Measurements from ENCODE around the gene MINK1. TPM values are rescaled to one million over a fixed set of nuclear protein-coding genes. Genes with fewer than 3 reads are reported as not detected.

MINK1 gene
- total RNA-seq, 1 experiment from 2014 or later = 68.8 TPM

DNA sequence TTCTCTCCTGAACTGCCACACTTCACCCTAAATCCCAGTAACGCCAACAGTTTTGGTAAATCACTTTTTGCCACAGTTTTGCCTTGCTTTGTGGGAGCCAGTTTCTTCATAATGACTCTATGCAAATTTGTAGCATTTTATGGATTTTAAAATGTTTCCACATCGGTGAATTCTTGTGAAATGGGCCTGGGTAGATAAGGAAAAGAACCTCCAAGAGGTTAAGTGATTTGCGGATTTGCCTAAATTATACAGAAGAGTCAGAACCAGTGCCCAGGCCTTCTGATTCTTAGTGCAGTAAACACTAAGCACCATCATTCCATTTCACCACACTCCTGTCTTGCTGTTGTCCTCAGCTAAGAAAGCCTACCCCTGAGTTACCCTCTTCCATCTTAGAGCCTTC lies 17.9 kb downstream of the MINK1 start:
- no CpG with 5 or more reads among the region's 3 CpGs for WGBS (ENCODE audit: extremely low coverage, insufficient read length, low lambda C conversion rate)
- H4K8ac ChIP-seq (replicated peaks; ENCODE audit: insufficient read length, low read depth, low read length) = no peak overlapping the region

More for the DNA sequence above, 17.9 kb downstream of the MINK1 start:
- Histone ChIP-seq H2BK15ac (ENCODE audit: low read depth, low read length) (no peak overlapping the region), H4K91ac (ENCODE audit: insufficient read length, low read depth, low read length) (no peak overlapping the region), H2BK20ac (ENCODE audit: low read depth, low read length, poor library complexity, severe bottlenecking) (no peak overlapping the region), H4K20me1 (ENCODE audit: control insufficient read depth, insufficient read depth, insufficient read length) (no peaks in the 10 kb centered on the region), H3K9me3 (ENCODE audit: control insufficient read depth, low read depth, low read length) (no peaks in the 10 kb centered on the region), H2AFZ (ENCODE audit: low read length) (no peak overlapping the region), H3K79me2 (ENCODE audit: insufficient read depth, low read length) (peaks cover 2% of the 10 kb centered on the region; the same call in 1 of the 2 replicates), H4K5ac (ENCODE audit: insufficient read length, low read depth, low read length) (no peak overlapping the region), H3K27ac (ENCODE audit: insufficient read length, low read depth, low read length) (no peak overlapping the region), H2BK12ac (ENCODE audit: insufficient read length, low read depth, low read length) (no peak overlapping the region), H3K18ac (ENCODE audit: insufficient read length, low read depth, low read length) (no peak overlapping the region), H2BK5ac (ENCODE audit: insufficient read length, low read length) (no peak overlapping the region), H3K4me1 (ENCODE audit: insufficient read depth, low read length) (peaks cover 8% of the 10 kb centered on the region; the same call in 1 of the 2 replicates), H3K56ac (ENCODE audit: insufficient read length, low read depth, low read length) (no peak overlapping the region), H3K23ac (ENCODE audit: insufficient read length, low read depth, low read length) (no peak overlapping the region), H2AK5ac (ENCODE audit: insufficient read length, low read length) (no peak overlapping the region), H3K4ac (ENCODE audit: low read depth, low read length) (no peak overlapping the region), H3K14ac (ENCODE audit: insufficient read depth, low read length) (no peak overlapping the region), H3T11ph (ENCODE audit: low read length) (no peak overlapping the region), H2BK120ac (ENCODE audit: low read depth, low read length, poor library complexity, severe bottlenecking) (no peak overlapping the region), H3K23me2 (ENCODE audit: insufficient read length, low read depth, low read length, poor library complexity, severe bottlenecking) (no peaks in the 10 kb centered on the region), H3K79me1 (ENCODE audit: insufficient read depth, low read depth, low read length, poor library complexity, severe bottlenecking) (no peaks in the 10 kb centered on the region), H3K27me3 (ENCODE audit: insufficient read depth, low read length) (no peaks in the 10 kb centered on the region; the same call in 1 of the 2 replicates), H3K4me2 (ENCODE audit: insufficient read depth, insufficient read length, low read length) (no peak overlapping the region), H3K9ac (ENCODE audit: extremely low read depth, insufficient read length, low read length) (peak overlapping the region; percentile 7)
- Mint-ChIP-seq H3K9me3 (no peaks in the 10 kb centered on the region), H3K27ac (peak overlapping the region; percentile 44 to 93 (median 83)), H3K27me3 (ENCODE audit: low read depth) (no peaks in the 10 kb centered on the region), H3K4me3 (no peak overlapping the region; a peak in 1 of 5 replicates), H3K36me3 (ENCODE audit: insufficient read depth in 1 of 3, low read depth in 3 of 3) (peaks cover 0 to 9% (median 5%) of the 10 kb centered on the region in 3 experiments; a peak in 4 of 7 replicates), H3K4me1 (peaks cover 68 to 69% of the 10 kb centered on the region in 2 experiments)
- TF ChIP-seq, protein P1, sequence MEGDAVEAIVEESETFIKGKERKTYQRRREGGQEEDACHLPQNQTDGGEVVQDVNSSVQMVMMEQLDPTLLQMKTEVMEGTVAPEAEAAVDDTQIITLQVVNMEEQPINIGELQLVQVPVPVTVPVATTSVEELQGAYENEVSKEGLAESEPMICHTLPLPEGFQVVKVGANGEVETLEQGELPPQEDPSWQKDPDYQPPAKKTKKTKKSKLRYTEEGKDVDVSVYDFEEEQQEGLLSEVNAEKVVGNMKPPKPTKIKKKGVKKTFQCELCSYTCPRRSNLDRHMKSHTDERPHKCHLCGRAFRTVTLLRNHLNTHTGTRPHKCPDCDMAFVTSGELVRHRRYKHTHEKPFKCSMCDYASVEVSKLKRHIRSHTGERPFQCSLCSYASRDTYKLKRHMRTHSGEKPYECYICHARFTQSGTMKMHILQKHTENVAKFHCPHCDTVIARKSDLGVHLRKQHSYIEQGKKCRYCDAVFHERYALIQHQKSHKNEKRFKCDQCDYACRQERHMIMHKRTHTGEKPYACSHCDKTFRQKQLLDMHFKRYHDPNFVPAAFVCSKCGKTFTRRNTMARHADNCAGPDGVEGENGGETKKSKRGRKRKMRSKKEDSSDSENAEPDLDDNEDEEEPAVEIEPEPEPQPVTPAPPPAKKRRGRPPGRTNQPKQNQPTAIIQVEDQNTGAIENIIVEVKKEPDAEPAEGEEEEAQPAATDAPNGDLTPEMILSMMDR (conservative IDR thresholded peaks at IDR 0.05) = no peak
- no peak for DNase-seq
